Adrenal gland (tissue), 5 donors: ENCODE data around the gene POTEH.
"Not testable (repeated sequence)": the region's sequence is repeated elsewhere in the genome, so short reads cannot be mapped to it uniquely, and the experiment has no call there.

Experiments
- CTCF ChIP-seq, 6 experiments: fragments of 450-650 bp in 4 of 6; fragments of 200-600 bp in 2 of 6; sonication (generic) in 1 of 6; IDR thresholded peaks; 1 replicate in 5 of 6; 2 replicates in 1 of 6; pipeline versions ENCODE4 v1.5.1 to v1.8.0; 2016 to 2021; ENCODE audit warnings: antibody characterized with exemption in 6 of 6, mild to moderate bottlenecking in 2 of 6, moderate library complexity in 1 of 6
- POLR2A ChIP-seq, 2 donors: fragments of 450-650 bp; IDR thresholded peaks; one replicate each; pipeline ENCODE4 v1.6.1; 2017; ENCODE audit warnings: antibody characterized with exemption in 2 of 2, mild to moderate bottlenecking in 2 of 2, moderate library complexity in 1 of 2
- donor health status: DM: no; HTN: no; CAD: no.

- TF ChIP-seq CTCF, POLR2A (IDR thresholded peaks at IDR 0.05): not testable (repeated sequence)
Observed at GRCh38 chr22:15759443-15760097, 69.7 kb downstream of the POTEH start.
